Naive B cell (primary cell): ENCODE data around the gene NDST4. TPM values are rescaled to one million over a fixed set of nuclear protein-coding genes. Genes with fewer than 3 reads are reported as not detected.

Experiments used
- ATAC-seq, 2 donors: fragments of 150-1000 bp; cut with Tn5 transposase; 2 replicates each; pipeline ENCODE4 v1.10.0; 2021; ENCODE audit warnings: low read depth in 2 of 2, mild to moderate bottlenecking in 2 of 2, moderate library complexity in 2 of 2
- DNase-seq: peaks from one replicate; pipeline ENCODE4 v3.0.0; 2022
- H3K27ac Mint-ChIP-seq, 6 donors: one replicate each; pipeline ENCODE4 v1.8.0; 2020 to 2022; ENCODE audit warnings: mild to moderate bottlenecking in 6 of 6, mixed read lengths in 6 of 6, moderate library complexity in 5 of 6, inconsistent platforms in 2 of 6
- H3K27me3 Mint-ChIP-seq, 3 donors: one replicate each; pipeline ENCODE4 v1.8.0; 2021 to 2022; ENCODE audit warnings: mixed read lengths in 3 of 3, mild to moderate bottlenecking in 1 of 3
- H3K36me3 Mint-ChIP-seq, 2 donors: one replicate each; pipeline ENCODE4 v1.8.0; 2020 to 2022; ENCODE audit warnings: mixed read lengths in 2 of 2, inconsistent platforms in 1 of 2, mild to moderate bottlenecking in 1 of 2
- H3K4me1 Mint-ChIP-seq, 3 donors: one replicate each; pipeline ENCODE4 v1.8.0; 2020 to 2022; ENCODE audit warnings: mixed read lengths in 3 of 3, inconsistent platforms in 1 of 3, mild to moderate bottlenecking in 1 of 3, moderate library complexity in 1 of 3
- H3K4me3 Mint-ChIP-seq, 8 donors: one replicate each; pipeline ENCODE4 v1.8.0; 2020 to 2022; ENCODE audit warnings: mild to moderate bottlenecking in 8 of 8, mixed read lengths in 8 of 8, moderate library complexity in 8 of 8, inconsistent platforms in 2 of 8
- H3K9me3 Mint-ChIP-seq, 7 donors: one replicate each; pipeline ENCODE4 v1.8.0; 2020 to 2022; ENCODE audit warnings: mixed read lengths in 7 of 7, mild to moderate bottlenecking in 5 of 7, inconsistent platforms in 2 of 7, moderate library complexity in 1 of 7
- polyA plus RNA-seq, 6 donors: library from polyadenylated mRNA; unstranded; fragments of 300-500 nt; fragmentation: Illumina TruSeq; gene quantifications; one replicate each; pipeline ENCODE4 v1.2.3, GENCODE V29; 2021; ENCODE audit warnings: low read depth in 6 of 6

NDST4 gene
- polyA plus RNA-seq, 6 donors from 2014 or later = not detected

GRCh38 chr4:114921790-114922591 is 191.4 kb downstream of the NDST4 start:
- ATAC-seq (no peak), DNase-seq (no peak)
- Mint-ChIP-seq H3K36me3 (no peaks in the 10 kb centered on the region), H3K27ac (peak overlapping the region in 1 of 6 donors; percentile 37), H3K9me3 (no peaks in the 10 kb centered on the region), H3K4me3 (peak overlapping the region in 1 of 8 donors; percentile 71), H3K4me1 (no peaks in the 10 kb centered on the region), H3K27me3 (no peaks in the 10 kb centered on the region)

- H3K27ac Mint-ChIP-seq = no peak overlapping the region
- ATAC-seq (no peak), DNase-seq (no peak)
- H3K4me1 Mint-ChIP-seq = no peaks in the 10 kb centered on the region
- H3K4me3 Mint-ChIP-seq = no peak overlapping the region
- H3K9me3 Mint-ChIP-seq = no peaks in the 10 kb centered on the region
- H3K36me3 Mint-ChIP-seq = no peaks in the 10 kb centered on the region
- no peaks in the 10 kb centered on the region for H3K27me3 Mint-ChIP-seq
These were observed 192.2 kb downstream of the NDST4 start for GRCh38 chr4:114921191-114921590.

GRCh38 chr4:114911111-114911510 is 202.3 kb downstream of the NDST4 start:
- no peaks in the 10 kb centered on the region for H3K36me3 Mint-ChIP-seq
- ATAC-seq (no peak), DNase-seq (no peak)
- no peaks in the 10 kb centered on the region for H3K27me3 Mint-ChIP-seq
- no peak overlapping the region for H3K4me3 Mint-ChIP-seq
- no peak overlapping the region for H3K27ac Mint-ChIP-seq
- no peaks in the 10 kb centered on the region for H3K4me1 Mint-ChIP-seq
- no peaks in the 10 kb centered on the region for H3K9me3 Mint-ChIP-seq

GRCh38 chr4:114907568-114907967 is 205.9 kb downstream of the NDST4 start:
- Mint-ChIP-seq H3K4me1 (no peaks in the 10 kb centered on the region), H3K27me3 (no peaks in the 10 kb centered on the region), H3K4me3 (no peak overlapping the region), H3K36me3 (no peaks in the 10 kb centered on the region), H3K9me3 (no peaks in the 10 kb centered on the region), H3K27ac (no peak overlapping the region)
- ATAC-seq (no peak), DNase-seq (no peak)

- H3K9me3 Mint-ChIP-seq = no peaks in the 10 kb centered on the region
- ATAC-seq (no peak), DNase-seq (no peak)
- H3K4me3 Mint-ChIP-seq = no peak overlapping the region
- no peaks in the 10 kb centered on the region for H3K4me1 Mint-ChIP-seq
- H3K36me3 Mint-ChIP-seq = no peaks in the 10 kb centered on the region
- H3K27me3 Mint-ChIP-seq = no peaks in the 10 kb centered on the region
- H3K27ac Mint-ChIP-seq = no peak overlapping the region
These were observed 208.4 kb downstream of the NDST4 start for GRCh38 chr4:114905017-114905416.

GRCh38 chr4:114900934-114901333 is 212.5 kb downstream of the NDST4 start:
- no peak for ATAC-seq

GRCh38 chr4:114890773-114891172 is 222.6 kb downstream of the NDST4 start:
- Mint-ChIP-seq H3K4me3 (no peak overlapping the region), H3K36me3 (no peaks in the 10 kb centered on the region), H3K9me3 (peaks cover 0 to 12% (median 11%) of the 10 kb centered on the region in 7 donors), H3K4me1 (no peaks in the 10 kb centered on the region), H3K27ac (no peak overlapping the region), H3K27me3 (no peaks in the 10 kb centered on the region)
- DNase-seq = no peak
- no peak for ATAC-seq

More at GRCh38 chr4:114900934-114901333, 212.5 kb downstream of the NDST4 start:
- Mint-ChIP-seq H3K27ac (no peak overlapping the region), H3K9me3 (peaks cover 0 to 3% (median 0%) of the 10 kb centered on the region in 7 donors), H3K27me3 (no peaks in the 10 kb centered on the region), H3K4me1 (no peaks in the 10 kb centered on the region), H3K4me3 (no peak overlapping the region), H3K36me3 (no peaks in the 10 kb centered on the region)
- no peak for DNase-seq

GRCh38 chr4:114886761-114887160 is 226.7 kb downstream of the NDST4 start:
- Mint-ChIP-seq H3K4me3 (no peak overlapping the region), H3K4me1 (no peaks in the 10 kb centered on the region), H3K9me3 (peaks cover 0 to 4% (median 0%) of the 10 kb centered on the region in 7 donors), H3K27me3 (no peaks in the 10 kb centered on the region), H3K27ac (no peak overlapping the region), H3K36me3 (no peaks in the 10 kb centered on the region)
- ATAC-seq (no peak), DNase-seq (no peak)

- Mint-ChIP-seq H3K27me3 (no peaks in the 10 kb centered on the region), H3K4me1 (no peaks in the 10 kb centered on the region), H3K4me3 (no peak overlapping the region), H3K9me3 (peaks cover 0 to 3% (median 0%) of the 10 kb centered on the region in 7 donors), H3K27ac (no peak overlapping the region), H3K36me3 (no peaks in the 10 kb centered on the region)
- no peak for DNase-seq
- no peak for ATAC-seq
These were observed 229.8 kb downstream of the NDST4 start for GRCh38 chr4:114883641-114884040.

- Mint-ChIP-seq H3K27ac (no peak overlapping the region), H3K4me1 (no peaks in the 10 kb centered on the region), H3K4me3 (no peak overlapping the region), H3K36me3 (no peaks in the 10 kb centered on the region), H3K27me3 (no peaks in the 10 kb centered on the region), H3K9me3 (peaks cover 0 to 3% (median 0%) of the 10 kb centered on the region in 7 donors)
- no peak for ATAC-seq
- no peak for DNase-seq
These were observed 233.3 kb downstream of the NDST4 start for GRCh38 chr4:114879916-114880669.

- no peaks in the 10 kb centered on the region for H3K4me1 Mint-ChIP-seq
- DNase-seq (no peak), ATAC-seq (no peak)
- no peaks in the 10 kb centered on the region for H3K9me3 Mint-ChIP-seq
- no peak overlapping the region for H3K27ac Mint-ChIP-seq
- no peaks in the 10 kb centered on the region for H3K27me3 Mint-ChIP-seq
- no peaks in the 10 kb centered on the region for H3K36me3 Mint-ChIP-seq
- H3K4me3 Mint-ChIP-seq = no peak overlapping the region
These were observed 237.8 kb downstream of the NDST4 start for GRCh38 chr4:114875630-114876029.

- H3K4me3 Mint-ChIP-seq = no peak overlapping the region
- ATAC-seq = no peak
- no peaks in the 10 kb centered on the region for H3K4me1 Mint-ChIP-seq
- H3K27me3 Mint-ChIP-seq = no peaks in the 10 kb centered on the region
- DNase-seq = no peak
- no peaks in the 10 kb centered on the region for H3K9me3 Mint-ChIP-seq
- H3K27ac Mint-ChIP-seq = no peak overlapping the region
- H3K36me3 Mint-ChIP-seq = no peaks in the 10 kb centered on the region
These were observed 239.1 kb downstream of the NDST4 start for GRCh38 chr4:114874321-114874720.

GRCh38 chr4:114870987-114871386 is 242.4 kb downstream of the NDST4 start:
- Mint-ChIP-seq H3K4me3 (no peak overlapping the region), H3K27ac (no peak overlapping the region), H3K9me3 (no peaks in the 10 kb centered on the region), H3K4me1 (no peaks in the 10 kb centered on the region), H3K27me3 (no peaks in the 10 kb centered on the region), H3K36me3 (no peaks in the 10 kb centered on the region)
- DNase-seq (no peak), ATAC-seq (no peak)
